ENCODE data around the gene MYCBPAP. TPM values are rescaled to one million over a fixed set of nuclear protein-coding genes. Genes with fewer than 3 reads are reported as not detected.

MYCBPAP gene
- total RNA-seq, 4 donors from 2014 or later: 0.42 to 4.6 (median 1.3) TPM

- Histone ChIP-seq H3K9me3 (no peaks in the 10 kb centered on the region), H3K36me3 (no peaks in the 10 kb centered on the region), H3K4me3 (no peak overlapping the region), H3K27ac (no peak overlapping the region), H3K27me3 (peaks cover 9% of the 10 kb centered on the region), H3K4me1 (no peaks in the 10 kb centered on the region)
- WGBS: 88% methylated on average over 13 of the region's 13 CpGs
- TF ChIP-seq POLR2AphosphoS5 (IDR thresholded peaks at IDR 0.05): no peak
- DNase-seq (ENCODE audit: low spot score in 2 of 2): no peak
These were observed 69.3 kb downstream of the MYCBPAP start for GRCh38 chr17:50577451-50577954.

- no peaks in the 10 kb centered on the region for H3K4me1 ChIP-seq
- H3K27me3 ChIP-seq: peaks cover 9% of the 10 kb centered on the region
- no peaks in the 10 kb centered on the region for H3K9me3 ChIP-seq
- H3K27ac ChIP-seq: no peak overlapping the region
- H3K36me3 ChIP-seq: no peaks in the 10 kb centered on the region
- WGBS: no CpG with 5 or more reads among the region's 16 CpGs
- no peak for DNase-seq (ENCODE audit: low spot score in 2 of 2)
- H3K4me3 ChIP-seq: no peak overlapping the region
- TF ChIP-seq POLR2A (IDR thresholded peaks at IDR 0.05) (no peak), CTCF (IDR thresholded peaks at IDR 0.05) (no peak), POLR2AphosphoS5 (IDR thresholded peaks at IDR 0.05) (no peak), EP300 (IDR thresholded peaks at IDR 0.05) (no peak)
These were observed 69.9 kb downstream of the MYCBPAP start for GRCh38 chr17:50578173-50578572.

- DNase-seq (ENCODE audit: low spot score in 2 of 2): no peak
- WGBS: 87% methylated on average over 4 of the region's 7 CpGs
- H3K4me1 ChIP-seq: no peaks in the 10 kb centered on the region
- no peaks in the 10 kb centered on the region for H3K36me3 ChIP-seq
- H3K27me3 ChIP-seq: peaks cover 9% of the 10 kb centered on the region
- H3K4me3 ChIP-seq: no peak overlapping the region
- TF ChIP-seq CTCF (IDR thresholded peaks at IDR 0.05) (no peak), POLR2AphosphoS5 (IDR thresholded peaks at IDR 0.05) (no peak), EP300 (IDR thresholded peaks at IDR 0.05) (no peak), POLR2A (IDR thresholded peaks at IDR 0.05) (no peak)
- H3K27ac ChIP-seq: no peak overlapping the region
- H3K9me3 ChIP-seq: no peaks in the 10 kb centered on the region
These were observed 71.2 kb downstream of the MYCBPAP start for GRCh38 chr17:50579399-50579798.

- H3K4me1 ChIP-seq: no peaks in the 10 kb centered on the region
- no peaks in the 10 kb centered on the region for H3K9me3 ChIP-seq
- 92% methylated on average over 7 of the region's 9 CpGs for WGBS
- TF ChIP-seq EP300 (IDR thresholded peaks at IDR 0.05): no peak
- TF ChIP-seq CTCF (IDR thresholded peaks at IDR 0.05): no peak
- TF ChIP-seq POLR2A (IDR thresholded peaks at IDR 0.05): no peak
- TF ChIP-seq POLR2AphosphoS5 (IDR thresholded peaks at IDR 0.05): no peak
- H3K27me3 ChIP-seq: peaks cover 9% of the 10 kb centered on the region
- no peak for DNase-seq (ENCODE audit: low spot score in 2 of 2)
- H3K4me3 ChIP-seq: no peak overlapping the region
- H3K36me3 ChIP-seq: no peaks in the 10 kb centered on the region
- no peak overlapping the region for H3K27ac ChIP-seq
These were observed 72.4 kb downstream of the MYCBPAP start for GRCh38 chr17:50580646-50581045.

Other genes with a start within 250 kb of the MYCBPAP start
- gene TMEM92, start 234.0 kb upstream of the MYCBPAP start, total RNA-seq: 1 to 10 TPM in 1 of 4 donors, not detected in 3; 1.3 TPM
- 10 to 100 TPM; 36.9 to 61.3 (median 45.5) TPM for gene XYLT2, start 162.3 kb upstream of the MYCBPAP start, total RNA-seq
- gene MRPL27, start 135.3 kb upstream of the MYCBPAP start, total RNA-seq: 10 to 100 TPM; 60.3 to 87.7 (median 65.3) TPM
- 1 to 10 TPM in 2 of 4 donors, under 1 TPM in 2; 0.39 to 2.5 (median 0.98) TPM for gene EME1, start 135.2 kb upstream of the MYCBPAP start, total RNA-seq
- 10 to 100 TPM; 16.5 to 58.0 (median 39.0) TPM for gene LRRC59, start 110.9 kb upstream of the MYCBPAP start, total RNA-seq
- gene ACSF2, start 82.2 kb upstream of the MYCBPAP start, total RNA-seq: 100 to 1,000 TPM in 1 of 4 donors, 10 to 100 TPM in 3; 61.2 to 164 (median 69.8) TPM
- 10 to 100 TPM in 1 of 4 donors, 1 to 10 TPM in 3; 4.5 to 15.4 (median 7.2) TPM for gene CHAD, start 39.6 kb upstream of the MYCBPAP start, total RNA-seq
- gene RSAD1, start 29.6 kb upstream of the MYCBPAP start, total RNA-seq: 10 to 100 TPM; 27.3 to 41.3 (median 30.1) TPM
- gene EPN3, start 24.3 kb downstream of the MYCBPAP start, total RNA-seq: 100 to 1,000 TPM in 1 of 4 donors, 10 to 100 TPM in 3; 30.3 to 110 (median 78.5) TPM
- gene SPATA20, start 38.7 kb downstream of the MYCBPAP start, total RNA-seq: 10 to 100 TPM; 36.5 to 75.4 (median 50.9) TPM
- gene CACNA1G, start 52.3 kb downstream of the MYCBPAP start, total RNA-seq: 1 to 10 TPM; 1.1 to 9.9 (median 2.7) TPM
- gene ABCC3, start 126.4 kb downstream of the MYCBPAP start, total RNA-seq: 100 to 1,000 TPM in 1 of 4 donors, 10 to 100 TPM in 3; 31.7 to 113 (median 36.2) TPM
- gene ANKRD40, start 199.5 kb downstream of the MYCBPAP start, total RNA-seq: 10 to 100 TPM; 21.4 to 33.8 (median 26.6) TPM
- 100 to 1,000 TPM in 1 of 4 donors, 10 to 100 TPM in 3; 31.5 to 267 (median 42.6) TPM for gene LUC7L3, start 211.2 kb downstream of the MYCBPAP start, total RNA-seq

Measured in suprapubic skin (tissue), 4 donors.